Activated CD8-positive, alpha-beta memory T cell treated with anti-CD3 and anti-CD28 coated beads, Interleukin-2, amount 50 U/mL, for 4 hours (primary cell): ENCODE data around the gene UBAP1.
"Not testable (repeated sequence)": the region's sequence is repeated elsewhere in the genome, so short reads cannot be mapped to it uniquely, and the experiment has no call there.

Experiments used
- DNase-seq: peaks from one replicate; pipeline ENCODE4 v3.0.0-alpha.2; 2020

Gene UBAP1

GRCh38 chr9:34272101-34272541 lies 93.3 kb downstream of the UBAP1 start:
- no peak for DNase-seq

- not testable (repeated sequence) for DNase-seq
Observed at GRCh38 chr9:34273588-34273987, 94.7 kb downstream of the UBAP1 start.

- DNase-seq: no peak
Observed at GRCh38 chr9:34275811-34276210, 97.0 kb downstream of the UBAP1 start.

- no peak for DNase-seq
Observed at GRCh38 chr9:34276772-34277171, 97.9 kb downstream of the UBAP1 start.

GRCh38 chr9:34279411-34279810 lies 100.6 kb downstream of the UBAP1 start:
- no peak for DNase-seq

GRCh38 chr9:34282096-34282495 lies 103.3 kb downstream of the UBAP1 start:
- no peak for DNase-seq

- no peak for DNase-seq
Observed at GRCh38 chr9:34289159-34289558, 110.3 kb downstream of the UBAP1 start.

GRCh38 chr9:34291023-34291422 lies 112.2 kb downstream of the UBAP1 start:
- DNase-seq: no peak

GRCh38 chr9:34291423-34291822 lies 112.6 kb downstream of the UBAP1 start:
- no peak for DNase-seq

GRCh38 chr9:34292552-34292951 lies 113.7 kb downstream of the UBAP1 start:
- no peak for DNase-seq

GRCh38 chr9:34301064-34301463 lies 122.2 kb downstream of the UBAP1 start:
- not testable (repeated sequence) for DNase-seq
